HEK293 (cell line): ENCODE data around the gene BCL2L1.

Experiments used
- CTCF ChIA-PET: fragments of 350-600 bp; formaldehyde crosslinking; extraction: SDS; loops from one replicate; lab custom pipeline; 2021; ENCODE audit warnings: antibody characterized with exemption; lab: Yijun Ruan, JAX
- POLR2A ChIA-PET: fragments of 300-600 bp; formaldehyde crosslinking; extraction: SDS; loops from one replicate; lab custom pipeline; 2020; ENCODE audit warnings: antibody characterized with exemption, inconsistent platforms; lab: Yijun Ruan, JAX
- H3K27ac ChIP-seq: fragments of 200-500 bp; sonication (Bioruptor generic); 2 replicates; pipeline ENCODE4 v1.5.1; 2014; ENCODE audit warnings: low read depth, low read length, control low read depth, inconsistent platforms; ENCODE audit errors: extremely low read depth
- H3K36me3 ChIP-seq, 2 experiments: fragments of 200-500 bp in 1 of 2; sonication (Bioruptor generic) in 1 of 2; 1 replicate in 1 of 2; 2 replicates in 1 of 2; pipeline ENCODE4 v1.5.1; 2014 to 2017; ENCODE audit warnings: inconsistent platforms in 2 of 2, low read length in 2 of 2; ENCODE audit not compliant: control insufficient read depth in 2 of 2, insufficient read depth in 1 of 2
- H3K4me1 ChIP-seq: fragments of 200-500 bp; sonication (Bioruptor generic); 2 replicates; pipeline ENCODE4 v1.5.1; 2014; ENCODE audit warnings: mild to moderate bottlenecking, low read length, inconsistent platforms; ENCODE audit not compliant: control insufficient read depth, insufficient read depth
- H3K4me3 ChIP-seq: 2 replicates; pipeline ENCODE4 v1.5.1; 2011; ENCODE audit warnings: low read depth, mild to moderate bottlenecking, control low read depth, low read length, moderate library complexity
- H3K9me3 ChIP-seq: fragments of 200-500 bp; sonication (Bioruptor generic); 2 replicates; pipeline ENCODE4 v1.5.1; 2014; ENCODE audit warnings: low read depth, low read length, inconsistent platforms; ENCODE audit not compliant: control insufficient read depth, insufficient read depth
- GLIS1 ChIP-seq: fragments of 450-650 bp; formaldehyde crosslinking; IDR thresholded peaks from 2 replicates; pipeline ENCODE4 v1.5.1; 2016; ENCODE audit warnings: missing biosample characterization, missing genetic modification characterization
- GLIS2 ChIP-seq: fragments of 450-650 bp; formaldehyde crosslinking; IDR thresholded peaks from 2 replicates; pipeline ENCODE4 v1.5.1; 2016; ENCODE audit warnings: missing biosample characterization, missing genetic modification characterization
- IKZF3 ChIP-seq: fragments of 450-650 bp; IDR thresholded peaks from 2 replicates; pipeline ENCODE4 v1.5.0; 2018; ENCODE audit warnings: missing biosample characterization, mild to moderate bottlenecking, missing genetic modification characterization, moderate library complexity
- KLF1 ChIP-seq: fragments of 450-650 bp; formaldehyde crosslinking; IDR thresholded peaks from 2 replicates; pipeline ENCODE4 v1.5.1; 2016; ENCODE audit warnings: missing biosample characterization, missing genetic modification characterization
- KLF10 ChIP-seq: fragments of 450-650 bp; IDR thresholded peaks from 2 replicates; pipeline ENCODE4 v1.5.1; 2018; ENCODE audit warnings: missing biosample characterization, mild to moderate bottlenecking, missing genetic modification characterization
- KLF8 ChIP-seq: fragments of 450-650 bp; formaldehyde crosslinking; IDR thresholded peaks from 2 replicates; pipeline ENCODE4 v1.5.1; 2016; ENCODE audit warnings: missing biosample characterization, missing genetic modification characterization
- KLF9 ChIP-seq: fragments of 450-650 bp; formaldehyde crosslinking; IDR thresholded peaks from 2 replicates; pipeline ENCODE4 v1.5.1; 2016; ENCODE audit warnings: missing biosample characterization, missing genetic modification characterization, low read depth
- PRDM1 ChIP-seq: fragments of 450-650 bp; formaldehyde crosslinking; IDR thresholded peaks from 2 replicates; pipeline ENCODE4; 2016; ENCODE audit warnings: missing biosample characterization, missing genetic modification characterization
- SP2 ChIP-seq: fragments of 450-650 bp; formaldehyde crosslinking; IDR thresholded peaks from 2 replicates; pipeline ENCODE4 v1.5.1; 2016; ENCODE audit warnings: missing biosample characterization, missing genetic modification characterization
- SP3 ChIP-seq: fragments of 450-650 bp; formaldehyde crosslinking; IDR thresholded peaks from 2 replicates; pipeline ENCODE4 v1.5.1; 2016; ENCODE audit warnings: missing biosample characterization, missing genetic modification characterization
- TCF7L2 ChIP-seq: IDR thresholded peaks from 2 replicates; pipeline ENCODE4 v1.6.1; 2011; ENCODE audit warnings: low read depth, mild to moderate bottlenecking, inconsistent platforms, low read length, moderate library complexity, borderline replicate concordance
- WT1 ChIP-seq: fragments of 450-650 bp; formaldehyde crosslinking; IDR thresholded peaks from 2 replicates; pipeline ENCODE4 v1.5.1; 2016; ENCODE audit warnings: missing biosample characterization, missing genetic modification characterization
- ZIC2 ChIP-seq: fragments of 450-650 bp; formaldehyde crosslinking; IDR thresholded peaks from 2 replicates; pipeline ENCODE4 v1.5.1; 2016; ENCODE audit warnings: missing biosample characterization, missing genetic modification characterization
- ZNF146 ChIP-seq: fragments of 450-650 bp; formaldehyde crosslinking; IDR thresholded peaks from 2 replicates; pipeline ENCODE4 v1.5.1; 2016; ENCODE audit warnings: missing biosample characterization, missing genetic modification characterization
- ZNF311 ChIP-seq: fragments of 450-650 bp; formaldehyde crosslinking; IDR thresholded peaks from 2 replicates; pipeline ENCODE4 v1.5.1; 2017; ENCODE audit warnings: missing biosample characterization, missing genetic modification characterization, borderline replicate concordance
- ZNF335 ChIP-seq: fragments of 450-650 bp; formaldehyde crosslinking; conservative IDR thresholded peaks from 2 replicates; pipeline ENCODE4 v1.5.1; 2016; ENCODE audit warnings: missing biosample characterization, missing genetic modification characterization
- ZNF362 ChIP-seq: fragments of 450-650 bp; formaldehyde crosslinking; IDR thresholded peaks from 2 replicates; pipeline ENCODE4 v1.5.1; 2016; ENCODE audit warnings: missing biosample characterization, missing genetic modification characterization
- ZNF37A ChIP-seq: fragments of 450-650 bp; IDR thresholded peaks from 2 replicates; pipeline ENCODE4 v1.5.1; 2018; ENCODE audit warnings: missing biosample characterization, missing genetic modification characterization
- ZNF394 ChIP-seq: fragments of 450-650 bp; formaldehyde crosslinking; IDR thresholded peaks from 2 replicates; pipeline ENCODE4 v1.5.1; 2016; ENCODE audit warnings: missing biosample characterization, missing genetic modification characterization, mild to moderate bottlenecking, moderate library complexity, borderline replicate concordance
- ZNF449 ChIP-seq: fragments of 450-650 bp; formaldehyde crosslinking; IDR thresholded peaks from 2 replicates; pipeline ENCODE4 v1.5.1; 2017; ENCODE audit warnings: missing biosample characterization, mild to moderate bottlenecking, missing genetic modification characterization, moderate library complexity
- ZNF529 ChIP-seq: fragments of 450-650 bp; formaldehyde crosslinking; IDR thresholded peaks from 2 replicates; pipeline ENCODE4 v1.5.1; 2017; ENCODE audit warnings: missing genetic modification characterization, missing biosample characterization; ENCODE audit not compliant: insufficient replicate concordance
- ZNF530 ChIP-seq: fragments of 450-650 bp; formaldehyde crosslinking; IDR thresholded peaks from 2 replicates; pipeline ENCODE4 v1.5.1; 2016; ENCODE audit warnings: low read depth, missing biosample characterization, missing genetic modification characterization
- ZNF561 ChIP-seq: fragments of 450-650 bp; IDR thresholded peaks from 2 replicates; pipeline ENCODE4 v1.5.1; 2018; ENCODE audit warnings: missing biosample characterization, missing genetic modification characterization, borderline replicate concordance
- ZNF654 ChIP-seq: fragments of 450-650 bp; formaldehyde crosslinking; IDR thresholded peaks from 2 replicates; pipeline ENCODE4 v1.5.1; 2016; ENCODE audit warnings: low read depth, missing biosample characterization, missing genetic modification characterization
- ZNF660 ChIP-seq: fragments of 450-650 bp; IDR thresholded peaks from 2 replicates; pipeline ENCODE4 v1.5.1; 2018; ENCODE audit warnings: missing biosample characterization, mild to moderate bottlenecking, missing genetic modification characterization
- ZNF664 ChIP-seq: fragments of 450-650 bp; formaldehyde crosslinking; IDR thresholded peaks from 2 replicates; pipeline ENCODE4 v1.5.1; 2016; ENCODE audit warnings: missing biosample characterization, missing genetic modification characterization
- ZNF692 ChIP-seq: fragments of 450-650 bp; formaldehyde crosslinking; IDR thresholded peaks from 2 replicates; pipeline ENCODE4 v1.5.1; 2016; ENCODE audit warnings: missing biosample characterization, missing genetic modification characterization
- TF ChIP-seq, protein P1 (sequence below): fragments of 450-650 bp; formaldehyde crosslinking; optimal IDR thresholded peaks from 2 replicates; pipeline ENCODE3; 2016; ENCODE audit warnings: missing biosample characterization, mild to moderate bottlenecking, missing genetic modification characterization
- TF ChIP-seq, protein P2 (sequence below): fragments of 450-650 bp; formaldehyde crosslinking; IDR thresholded peaks from 2 replicates; pipeline ENCODE4 v1.5.1; 2016; ENCODE audit warnings: missing biosample characterization, missing genetic modification characterization

BCL2L1 gene

GRCh38 chr20:31661625-31662371 lies 60.9 kb downstream of the BCL2L1 start:
- no peaks in the 10 kb centered on the region for H3K4me1 ChIP-seq
- POLR2A ChIA-PET = interaction anchor here (0.5 to 4.1 kb wide), 11 partner anchors 8 to 124 kb away, joined by 3 to 98 read pairs (median 5); partner anchors contain the start of genes BCL2L1, ID1 and TPX2
- CTCF ChIA-PET = interaction anchor here (0.6 to 6.8 kb wide), 39 partner anchors 9 to 201 kb away, joined by 3 to 303 read pairs (median 6); partner anchors contain the start of genes BCL2L1 and TPX2
- no peaks in the 10 kb centered on the region for H3K9me3 ChIP-seq
- peak overlapping the region; percentile 23 for H3K4me3 ChIP-seq
- peaks cover 0 to 7% of the 10 kb centered on the region in 2 experiments; a peak in 1 of 3 replicates for H3K36me3 ChIP-seq
- TF ChIP-seq ZNF660 (tag by site-specific recombination) = no peak
- TF ChIP-seq, protein P1, sequence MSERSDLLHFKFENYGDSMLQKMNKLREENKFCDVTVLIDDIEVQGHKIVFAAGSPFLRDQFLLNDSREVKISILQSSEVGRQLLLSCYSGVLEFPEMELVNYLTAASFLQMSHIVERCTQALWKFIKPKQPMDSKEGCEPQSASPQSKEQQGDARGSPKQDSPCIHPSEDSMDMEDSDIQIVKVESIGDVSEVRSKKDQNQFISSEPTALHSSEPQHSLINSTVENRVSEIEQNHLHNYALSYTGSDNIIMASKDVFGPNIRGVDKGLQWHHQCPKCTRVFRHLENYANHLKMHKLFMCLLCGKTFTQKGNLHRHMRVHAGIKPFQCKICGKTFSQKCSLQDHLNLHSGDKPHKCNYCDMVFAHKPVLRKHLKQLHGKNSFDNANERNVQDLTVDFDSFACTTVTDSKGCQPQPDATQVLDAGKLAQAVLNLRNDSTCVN = peak; percentile 35
- peak; percentile 78 for TF ChIP-seq KLF8 (tag by site-specific recombination)
- TF ChIP-seq KLF9 (tag by site-specific recombination) = peak; percentile 86
- TF ChIP-seq IKZF3 (tag by site-specific recombination) = peak; percentile 52; the same call in 1 of the 2 replicates
- no peak for TF ChIP-seq ZNF561 (tag by site-specific recombination)
- no peak for TF ChIP-seq ZNF530 (tag by site-specific recombination)
- peak; percentile 77 for TF ChIP-seq GLIS1 (tag by site-specific recombination)
- no peak for TF ChIP-seq ZNF146 (tag by site-specific recombination)
- no peak for TF ChIP-seq ZNF311 (tag by site-specific recombination)
- TF ChIP-seq ZIC2 (tag by site-specific recombination) = peak; percentile 66
- peak; percentile 49 for TF ChIP-seq SP2 (tag by site-specific recombination)
- TF ChIP-seq, protein P2, sequence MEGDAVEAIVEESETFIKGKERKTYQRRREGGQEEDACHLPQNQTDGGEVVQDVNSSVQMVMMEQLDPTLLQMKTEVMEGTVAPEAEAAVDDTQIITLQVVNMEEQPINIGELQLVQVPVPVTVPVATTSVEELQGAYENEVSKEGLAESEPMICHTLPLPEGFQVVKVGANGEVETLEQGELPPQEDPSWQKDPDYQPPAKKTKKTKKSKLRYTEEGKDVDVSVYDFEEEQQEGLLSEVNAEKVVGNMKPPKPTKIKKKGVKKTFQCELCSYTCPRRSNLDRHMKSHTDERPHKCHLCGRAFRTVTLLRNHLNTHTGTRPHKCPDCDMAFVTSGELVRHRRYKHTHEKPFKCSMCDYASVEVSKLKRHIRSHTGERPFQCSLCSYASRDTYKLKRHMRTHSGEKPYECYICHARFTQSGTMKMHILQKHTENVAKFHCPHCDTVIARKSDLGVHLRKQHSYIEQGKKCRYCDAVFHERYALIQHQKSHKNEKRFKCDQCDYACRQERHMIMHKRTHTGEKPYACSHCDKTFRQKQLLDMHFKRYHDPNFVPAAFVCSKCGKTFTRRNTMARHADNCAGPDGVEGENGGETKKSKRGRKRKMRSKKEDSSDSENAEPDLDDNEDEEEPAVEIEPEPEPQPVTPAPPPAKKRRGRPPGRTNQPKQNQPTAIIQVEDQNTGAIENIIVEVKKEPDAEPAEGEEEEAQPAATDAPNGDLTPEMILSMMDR (tag by site-specific recombination) = peak; percentile 76
- peak; percentile 49 for TF ChIP-seq KLF1 (tag by site-specific recombination)
- peak; percentile 79 for TF ChIP-seq SP3 (tag by site-specific recombination)
- TF ChIP-seq ZNF654 (tag by site-specific recombination) = peak; percentile 45
- peak; percentile 82 for TF ChIP-seq GLIS2 (tag by site-specific recombination)
- TF ChIP-seq ZNF362 = no peak
- TF ChIP-seq ZNF394 = peak; percentile 28; the same call in 1 of the 2 replicates
- TF ChIP-seq ZNF692 (tag by site-specific recombination) = 0 out of 2 replicates have a peak, but pooled peaks have one; percentile 33
- no peak for TF ChIP-seq ZNF37A (tag by site-specific recombination)
- TF ChIP-seq KLF10 (tag by site-specific recombination) = peak; percentile 38; the same call in 1 of the 2 replicates
- 0 out of 2 replicates have a peak, but pooled peaks have one; percentile 5 for TF ChIP-seq ZNF449 (tag by site-specific recombination)
- TF ChIP-seq PRDM1 (tag by site-specific recombination) = peak; percentile 88
- TF ChIP-seq WT1 = 0 out of 2 replicates have a peak, but pooled peaks have one; percentile 13
- no peak for TF ChIP-seq ZNF529 (tag by site-specific recombination)
- 0 out of 2 replicates have a peak, but pooled peaks have one; percentile 10 for TF ChIP-seq ZNF335 (tag by site-specific recombination)
- TF ChIP-seq ZNF664 (tag by site-specific recombination) = peak; percentile 29; the same call in 1 of the 2 replicates
- TF ChIP-seq TCF7L2 = no peak
- H3K27ac ChIP-seq = no peak overlapping the region
